Ecto neural progenitor cell (in vitro differentiated cells): ENCODE data around the gene IL31RA.

Experiments used
- DNase-seq: peaks from one replicate; pipeline ENCODE4 v3.0.0-alpha.2; 2018; ENCODE audit warnings: low spot score

Gene IL31RA

DNA sequence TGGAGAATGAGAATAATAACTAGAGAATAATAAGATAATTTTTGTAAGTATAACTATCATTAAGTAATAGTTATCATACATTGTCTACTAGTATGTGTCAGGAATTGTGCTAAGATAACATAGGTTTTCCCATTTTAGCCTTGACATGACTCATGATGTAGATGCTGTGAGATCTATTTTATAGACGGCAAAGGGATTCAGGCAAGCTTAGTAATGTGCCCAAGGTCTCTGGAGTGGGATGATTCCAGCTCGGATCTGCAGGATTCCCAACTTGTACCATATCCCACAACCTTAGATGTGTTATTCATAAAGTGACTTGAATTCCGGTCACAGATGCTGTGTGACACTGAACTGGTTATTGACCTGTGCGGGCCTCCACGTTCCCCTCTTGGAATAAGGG lies 51.5 kb downstream of the IL31RA start:
- no peak for DNase-seq

DNA sequence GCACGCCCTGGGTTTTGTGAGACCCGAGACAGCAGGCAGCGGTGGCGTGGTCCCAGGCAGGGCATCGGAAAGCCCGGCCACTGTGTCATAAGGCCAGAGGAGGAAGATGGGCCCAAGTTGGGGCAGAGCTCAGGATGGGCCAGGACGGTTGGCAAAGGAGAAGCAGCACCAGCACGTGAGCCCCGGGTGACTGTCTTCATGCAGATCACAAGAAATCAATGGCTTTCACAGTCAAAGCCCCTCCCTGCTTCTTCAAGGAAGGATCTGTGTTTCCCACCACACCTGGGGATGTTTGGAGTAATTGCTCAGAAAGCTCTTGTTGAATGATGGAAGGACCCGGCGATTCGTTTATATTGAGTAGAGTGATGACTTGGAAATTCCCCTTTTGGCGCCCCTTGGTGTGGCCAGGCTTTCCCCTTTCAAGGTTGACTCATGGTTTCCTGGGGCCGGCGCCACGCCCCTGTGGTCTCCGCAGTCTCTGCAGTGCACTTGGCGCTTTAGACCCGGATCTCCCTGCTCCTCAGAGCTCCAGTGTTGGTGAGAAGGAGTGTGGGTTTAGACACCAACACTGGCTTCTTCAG lies 52.1 kb downstream of the IL31RA start:
- DNase-seq, result no peak

DNA sequence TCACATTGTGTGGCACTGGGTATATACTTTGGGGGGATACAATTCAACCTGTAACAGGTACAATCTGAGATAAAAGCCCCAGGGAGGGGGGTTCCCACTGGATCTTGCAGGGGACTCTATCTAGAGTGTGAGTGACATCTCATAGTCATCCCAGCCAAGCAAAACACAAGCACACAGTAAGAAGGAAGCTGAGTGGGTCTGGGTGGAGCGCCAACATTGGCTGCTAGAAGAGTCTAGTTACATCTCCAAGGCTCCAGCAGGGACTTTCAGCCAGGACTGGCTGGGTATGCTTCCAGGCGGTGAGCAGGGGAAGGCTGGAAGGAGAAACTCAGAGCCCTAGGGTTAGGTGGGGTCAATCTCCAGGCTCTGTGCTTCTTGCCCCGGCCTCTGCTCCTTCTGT lies 53.0 kb downstream of the IL31RA start:
- DNase-seq, result no peak

GRCh38 chr5:55905251-55905650 lies 54.1 kb downstream of the IL31RA start:
- DNase-seq, result no peak

- no peak for DNase-seq
Observed at GRCh38 chr5:55907927-55908326, 56.8 kb downstream of the IL31RA start.

- no peak for DNase-seq
Observed at GRCh38 chr5:55908804-55909203, 57.6 kb downstream of the IL31RA start.

DNA sequence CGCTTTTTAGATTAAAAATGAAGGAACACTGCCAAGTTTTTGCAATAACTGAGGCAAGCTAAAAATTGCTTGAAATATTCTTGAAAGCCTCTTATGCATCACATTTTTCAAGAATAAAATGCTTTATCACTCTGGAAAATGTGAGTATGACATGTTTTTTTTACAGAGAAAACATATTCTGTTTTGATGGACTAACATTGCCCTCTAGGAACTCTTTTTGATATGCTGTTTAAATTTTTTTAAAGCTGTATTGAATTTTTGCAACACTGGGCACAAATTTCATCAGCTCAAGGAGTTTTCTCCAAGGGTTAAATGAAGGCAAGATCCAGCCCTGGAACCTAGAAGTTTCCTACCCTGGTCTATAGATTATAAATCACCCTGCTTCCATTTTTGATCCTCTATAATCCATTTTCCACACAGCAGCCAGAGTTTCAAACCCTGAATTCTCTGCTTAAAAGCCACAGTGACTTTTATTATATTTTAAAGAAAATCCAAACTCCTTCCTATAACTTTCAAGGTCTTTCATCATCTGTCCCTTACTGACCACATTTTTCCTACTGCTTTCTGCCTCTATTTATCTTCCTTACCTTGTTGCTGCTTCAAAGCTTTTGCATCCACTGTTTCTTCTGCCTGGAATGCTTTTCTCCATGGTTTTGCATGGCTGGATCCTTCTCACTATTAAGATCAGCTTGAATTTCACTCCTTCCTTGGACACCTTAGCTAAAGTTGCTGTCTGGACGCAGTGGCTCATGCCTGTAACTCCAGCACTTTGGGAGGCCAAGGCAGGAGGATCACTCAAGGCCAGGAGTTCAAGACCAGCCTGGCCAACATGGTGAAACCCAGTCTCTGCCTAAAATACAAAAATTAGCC lies 60.9 kb downstream of the IL31RA start:
- no peak for DNase-seq

- no peak for DNase-seq
Observed at GRCh38 chr5:55913466-55914413, 62.6 kb downstream of the IL31RA start.

- DNase-seq, result no peak
Observed at GRCh38 chr5:55914971-55915370, 63.8 kb downstream of the IL31RA start.

- DNase-seq, result no peak
Observed at GRCh38 chr5:55915783-55916182, 64.6 kb downstream of the IL31RA start.

DNA sequence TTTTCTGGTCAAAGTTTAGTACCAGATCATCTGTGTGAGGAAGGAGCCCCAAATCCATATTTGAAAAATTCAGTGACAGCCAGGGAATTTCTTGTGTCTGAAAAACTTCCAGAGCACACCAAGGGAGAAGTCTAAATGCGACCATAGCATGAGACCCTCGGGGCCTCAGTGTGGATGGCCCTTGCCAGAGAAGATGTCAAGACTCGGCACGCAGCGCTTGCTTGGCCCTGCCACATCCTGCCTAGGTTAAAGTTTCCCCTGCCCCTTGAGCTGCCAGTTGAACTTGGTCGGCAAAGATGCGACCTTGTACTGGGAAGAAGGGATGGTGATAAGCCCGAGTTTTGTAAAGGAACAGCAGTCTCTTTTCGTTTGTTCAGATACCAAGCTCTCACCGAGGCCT lies 65.8 kb downstream of the IL31RA start:
- DNase-seq, result no peak

- no peak for DNase-seq
Observed at GRCh38 chr5:55917402-55918086, 66.4 kb downstream of the IL31RA start.

GRCh38 chr5:55918087-55919035 lies 67.2 kb downstream of the IL31RA start:
- no peak for DNase-seq

GRCh38 chr5:55919625-55920024 lies 68.5 kb downstream of the IL31RA start:
- no peak for DNase-seq

DNA sequence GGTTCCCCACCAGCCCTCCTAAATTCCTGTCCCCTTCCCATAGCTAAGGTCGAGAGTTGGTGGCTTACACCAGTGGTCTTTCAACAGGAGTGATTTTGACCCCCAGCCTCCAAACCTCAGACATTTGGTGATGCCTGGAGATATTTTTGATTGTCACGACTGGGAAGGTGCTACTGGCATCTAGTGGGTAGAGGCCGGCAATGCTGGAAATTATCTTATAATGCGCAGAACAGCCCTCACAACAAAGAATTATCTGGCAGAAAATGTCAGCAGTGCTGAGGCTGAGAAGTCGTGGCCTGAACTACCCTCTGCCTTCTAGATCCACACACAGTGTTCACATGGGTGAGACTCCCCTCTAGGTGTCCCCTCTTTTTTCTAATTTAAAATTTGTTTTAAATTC lies 69.6 kb downstream of the IL31RA start:
- DNase-seq, result no peak

GRCh38 chr5:55921617-55922016 lies 70.5 kb downstream of the IL31RA start:
- DNase-seq, result no peak

DNA sequence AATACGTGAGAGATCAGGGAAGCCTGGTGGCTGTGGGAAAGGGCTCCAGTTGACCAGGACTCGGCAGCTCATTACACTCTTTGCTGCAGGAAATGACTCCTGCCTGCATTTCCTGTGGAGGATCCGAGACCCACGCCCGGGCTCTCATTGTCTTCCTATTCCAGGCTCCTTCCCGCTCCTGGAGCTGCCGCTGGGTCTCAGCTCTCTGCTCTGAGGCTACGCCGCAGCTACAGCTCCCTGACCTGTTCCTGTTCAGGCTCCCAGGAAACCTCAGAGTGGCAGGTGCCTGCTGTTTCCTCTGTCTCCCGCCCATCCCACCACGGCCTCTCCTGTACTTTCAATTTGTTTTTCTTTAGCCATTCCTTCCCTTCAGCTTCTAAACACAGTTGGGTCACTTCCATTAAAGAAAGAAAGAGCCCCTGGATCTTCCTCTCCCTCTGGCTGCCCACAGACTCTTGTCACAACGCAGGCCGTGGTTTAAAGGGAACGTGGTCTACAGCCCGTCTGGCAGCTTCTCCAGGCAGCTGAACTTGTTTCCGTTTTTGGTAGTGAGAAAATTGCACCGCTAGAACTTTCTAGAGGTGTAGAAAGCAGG lies 72.1 kb downstream of the IL31RA start:
- DNase-seq, result no peak

DNA sequence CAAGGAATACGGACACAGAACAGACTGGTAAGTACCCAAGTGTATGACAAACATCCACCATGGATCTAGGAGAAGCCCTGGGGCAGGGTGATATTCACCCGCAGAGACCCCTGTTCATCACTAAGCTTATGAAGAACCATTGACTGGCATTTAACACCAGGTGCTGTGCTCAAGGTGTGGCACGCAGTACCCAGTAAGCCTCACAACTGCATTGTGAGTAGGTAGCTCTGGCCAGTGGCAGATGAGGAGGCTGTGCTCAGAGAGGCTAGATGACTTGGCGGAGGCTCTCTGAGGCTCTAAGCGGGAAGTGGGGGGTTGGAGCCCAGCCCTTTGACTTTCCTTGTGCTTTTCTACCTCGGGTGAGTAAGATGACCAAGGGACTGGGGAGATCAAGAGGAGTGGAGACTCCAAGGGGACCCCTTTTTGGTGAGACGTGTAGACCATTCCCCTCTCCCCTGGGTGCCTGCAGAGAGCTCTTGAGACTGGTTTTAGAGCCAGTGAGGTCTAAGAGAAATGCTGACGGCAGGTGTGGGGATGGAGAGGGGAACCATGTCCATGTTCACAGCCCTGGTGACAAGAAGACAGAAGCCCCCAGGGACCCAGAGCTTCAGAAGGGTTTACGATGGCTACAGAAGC lies 72.8 kb downstream of the IL31RA start:
- no peak for DNase-seq

DNA sequence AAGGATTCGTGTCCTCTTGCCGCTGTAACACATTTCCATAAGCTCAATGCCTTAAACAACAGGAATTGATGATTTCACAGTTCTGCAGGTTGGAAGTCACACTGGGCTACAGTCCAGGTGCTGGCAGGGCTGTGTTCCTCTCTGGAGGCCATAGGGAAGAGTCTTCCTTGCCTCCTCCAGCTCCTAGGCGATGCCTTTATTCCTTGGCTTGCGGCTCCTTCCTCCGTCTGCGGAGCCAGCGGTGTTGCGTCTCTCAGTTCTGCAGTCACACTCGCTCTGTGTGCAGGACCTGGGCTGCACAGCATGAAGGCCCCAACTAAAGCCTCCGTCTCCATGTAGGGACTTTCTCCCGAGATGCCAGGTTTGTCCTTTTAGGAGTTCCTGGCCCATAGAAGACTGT lies 73.6 kb downstream of the IL31RA start:
- no peak for DNase-seq

GRCh38 chr5:55925181-55925580 lies 74.0 kb downstream of the IL31RA start:
- DNase-seq, result no peak
